Liver (tissue), 9 donors: ENCODE data around the gene PLEKHA5. TPM values are rescaled to one million over a fixed set of nuclear protein-coding genes. Genes with fewer than 3 reads are reported as not detected.

Source experiments
- DNase-seq: peaks from one replicate; pipeline ENCODE4 v3.0.0-alpha.2; 2017; ENCODE audit warnings: low spot score
- H3K27ac ChIP-seq, 2 donors: one replicate each; pipeline ENCODE4 v1.7.0; 2013; ENCODE audit warnings: inconsistent platforms in 2 of 2, low read length in 2 of 2, control low read depth in 1 of 2, low read depth in 1 of 2, mild to moderate bottlenecking in 1 of 2
- H3K27me3 ChIP-seq, 4 donors: one replicate each; pipeline versions ENCODE4 v1.6.1 to v1.7.0; 2013; ENCODE audit warnings: low read length in 3 of 4, inconsistent platforms in 1 of 4, mild to moderate bottlenecking in 1 of 4, moderate library complexity in 1 of 4; ENCODE audit not compliant: control insufficient read depth in 4 of 4, insufficient read depth in 4 of 4
- H3K36me3 ChIP-seq, 4 donors: one replicate each; pipeline versions ENCODE4 v1.6.1 to v1.7.0; 2013; ENCODE audit warnings: low read length in 3 of 4, mild to moderate bottlenecking in 3 of 4, low read depth in 1 of 4, moderate library complexity in 1 of 4; ENCODE audit not compliant: control insufficient read depth in 4 of 4, insufficient read depth in 3 of 4
- H3K4me1 ChIP-seq, 4 donors: one replicate each; pipeline versions ENCODE4 v1.6.1 to v1.7.0; 2013; ENCODE audit warnings: low read length in 3 of 4, mild to moderate bottlenecking in 3 of 4, moderate library complexity in 1 of 4; ENCODE audit not compliant: control insufficient read depth in 4 of 4, insufficient read depth in 4 of 4
- H3K4me3 ChIP-seq, 3 donors: one replicate each; pipeline versions ENCODE4 v1.6.1 to v1.7.0; 2013; ENCODE audit warnings: low read length in 3 of 3, control low read depth in 1 of 3, low read depth in 1 of 3, mild to moderate bottlenecking in 1 of 3
- H3K9ac ChIP-seq, 2 donors: one replicate each; pipeline ENCODE4 v1.7.0; 2013; ENCODE audit warnings: low read length in 2 of 2, mild to moderate bottlenecking in 2 of 2, moderate library complexity in 2 of 2, control low read depth in 1 of 2, low read depth in 1 of 2
- H3K9me3 ChIP-seq, 4 donors: one replicate each; pipeline versions ENCODE4 v1.6.1 to v1.7.0; 2013; ENCODE audit warnings: low read length in 3 of 4; ENCODE audit not compliant: control insufficient read depth in 4 of 4
- EGR1 ChIP-seq, 2 donors: IDR thresholded peaks; 2 replicates each; pipeline ENCODE4 v1.6.1; 2016 to 2018; ENCODE audit warnings: antibody characterized with exemption in 2 of 2, low read depth in 2 of 2
- FOXA2 ChIP-seq: IDR thresholded peaks from 2 replicates; pipeline ENCODE4 v1.6.1; 2016; ENCODE audit warnings: antibody characterized with exemption
- GABPA ChIP-seq, 2 donors: IDR thresholded peaks in 1 of 2; conservative IDR thresholded peaks in 1 of 2; 2 replicates each; pipeline ENCODE4 v1.6.1; 2016; ENCODE audit warnings: antibody characterized with exemption in 2 of 2, mild to moderate bottlenecking in 1 of 2, moderate library complexity in 1 of 2
- HNF4A ChIP-seq, 2 donors: conservative IDR thresholded peaks; 2 replicates each; pipeline ENCODE4 v1.6.1; 2016; ENCODE audit warnings: antibody characterized with exemption in 2 of 2, mild to moderate bottlenecking in 2 of 2
- HNF4G ChIP-seq: IDR thresholded peaks from 2 replicates; pipeline ENCODE4 v1.6.1; 2016; ENCODE audit warnings: antibody characterized with exemption
- RAD21 ChIP-seq, 2 donors: IDR thresholded peaks; 2 replicates each; pipeline ENCODE4 v1.6.1; 2016; ENCODE audit warnings: antibody characterized with exemption in 2 of 2, mild to moderate bottlenecking in 2 of 2
- TAF1 ChIP-seq: conservative IDR thresholded peaks from 2 replicates; pipeline ENCODE4 v1.6.1; 2016; ENCODE audit warnings: antibody characterized with exemption, mild to moderate bottlenecking
- WGBS: extraction: QIAGEN DNeasy Blood & Tissue Kit; methylation state at CpG from one replicate; pipeline ENCODE4 v1.1.7; 2013; 5-methylcytosine and 5-hydroxymethylcytosine counted together
- polyA plus RNA-seq, 2 donors: library from polyadenylated mRNA; stranded (reverse) in 1 of 2; unstranded in 1 of 2; fragments of 200-250 nt in 1 of 2; fragments of >200 nt in 1 of 2; fragmentation: Nextera tagmentation in 1 of 2; extraction: Ambion mirVana in 1 of 2; gene quantifications; one replicate each; pipeline versions ENCODE4 v1.2.1 to v1.2.3, GENCODE V29; 2013 to 2015
- total RNA-seq, 2 donors: library from RNA; depleted of rRNA; stranded (reverse); fragments of >200 nt; gene quantifications; one replicate each; pipeline ENCODE4 v1.2.3, GENCODE V29; 2014
- TF ChIP-seq, protein P1 (sequence below): IDR thresholded peaks from 2 replicates; pipeline ENCODE4 v1.6.1; 2016; ENCODE audit warnings: antibody characterized with exemption, mild to moderate bottlenecking
- TF ChIP-seq, protein P2 (sequence below): fragments of 150-350 bp; IDR thresholded peaks from 2 replicates; pipeline ENCODE4 v1.5.1; 2017; ENCODE audit warnings: improper control_type of control experiment, low read depth, low read length; ENCODE audit not compliant: missing input control
- TF ChIP-seq, protein P3 (sequence below): IDR thresholded peaks from 2 replicates; pipeline ENCODE4 v1.6.1; 2016; ENCODE audit warnings: antibody characterized with exemption
- TF ChIP-seq, protein P4 (sequence below): IDR thresholded peaks from 2 replicates; pipeline ENCODE4 v1.6.1; 2016; ENCODE audit warnings: antibody characterized with exemption
- donor health status: healthy.
- donor health status: healthy.
- donor health status: healthy.
- donor health status: healthy.
- donor health status: healthy.

Gene PLEKHA5
- total and polyA plus RNA-seq, 4 donors: 4.6 to 25.5 (median 16.8) TPM

DNA sequence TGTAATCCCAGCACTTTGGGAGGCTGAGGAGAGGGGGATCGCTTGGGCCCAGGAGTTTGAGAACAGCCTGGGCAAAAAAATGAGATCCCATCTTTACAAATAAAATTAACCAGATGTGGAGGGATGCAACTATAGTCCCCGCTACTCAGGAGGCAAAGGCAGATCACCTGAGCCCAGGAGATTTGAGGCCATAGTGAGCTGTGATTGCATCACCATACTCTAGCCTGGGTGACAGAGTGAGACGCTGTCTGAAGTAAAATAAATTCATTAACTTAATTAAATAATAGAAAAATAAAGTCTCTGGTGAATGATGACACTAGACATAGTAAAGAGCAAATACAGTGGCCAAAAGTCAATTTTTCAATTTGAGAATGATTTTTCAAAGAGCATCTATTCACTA is 16.1 kb upstream of the PLEKHA5 start:
- H3K27ac ChIP-seq: no peak overlapping the region
- no peaks in the 10 kb centered on the region for H3K9me3 ChIP-seq
- H3K27me3 ChIP-seq: no peaks in the 10 kb centered on the region
- DNase-seq: no peak
- no peak overlapping the region for H3K9ac ChIP-seq
- 95% methylated on average over 3 of the region's 3 CpGs for WGBS
- no peak overlapping the region for H3K4me3 ChIP-seq
- no peaks in the 10 kb centered on the region for H3K36me3 ChIP-seq
- H3K4me1 ChIP-seq: no peaks in the 10 kb centered on the region
- TF ChIP-seq, protein P1, sequence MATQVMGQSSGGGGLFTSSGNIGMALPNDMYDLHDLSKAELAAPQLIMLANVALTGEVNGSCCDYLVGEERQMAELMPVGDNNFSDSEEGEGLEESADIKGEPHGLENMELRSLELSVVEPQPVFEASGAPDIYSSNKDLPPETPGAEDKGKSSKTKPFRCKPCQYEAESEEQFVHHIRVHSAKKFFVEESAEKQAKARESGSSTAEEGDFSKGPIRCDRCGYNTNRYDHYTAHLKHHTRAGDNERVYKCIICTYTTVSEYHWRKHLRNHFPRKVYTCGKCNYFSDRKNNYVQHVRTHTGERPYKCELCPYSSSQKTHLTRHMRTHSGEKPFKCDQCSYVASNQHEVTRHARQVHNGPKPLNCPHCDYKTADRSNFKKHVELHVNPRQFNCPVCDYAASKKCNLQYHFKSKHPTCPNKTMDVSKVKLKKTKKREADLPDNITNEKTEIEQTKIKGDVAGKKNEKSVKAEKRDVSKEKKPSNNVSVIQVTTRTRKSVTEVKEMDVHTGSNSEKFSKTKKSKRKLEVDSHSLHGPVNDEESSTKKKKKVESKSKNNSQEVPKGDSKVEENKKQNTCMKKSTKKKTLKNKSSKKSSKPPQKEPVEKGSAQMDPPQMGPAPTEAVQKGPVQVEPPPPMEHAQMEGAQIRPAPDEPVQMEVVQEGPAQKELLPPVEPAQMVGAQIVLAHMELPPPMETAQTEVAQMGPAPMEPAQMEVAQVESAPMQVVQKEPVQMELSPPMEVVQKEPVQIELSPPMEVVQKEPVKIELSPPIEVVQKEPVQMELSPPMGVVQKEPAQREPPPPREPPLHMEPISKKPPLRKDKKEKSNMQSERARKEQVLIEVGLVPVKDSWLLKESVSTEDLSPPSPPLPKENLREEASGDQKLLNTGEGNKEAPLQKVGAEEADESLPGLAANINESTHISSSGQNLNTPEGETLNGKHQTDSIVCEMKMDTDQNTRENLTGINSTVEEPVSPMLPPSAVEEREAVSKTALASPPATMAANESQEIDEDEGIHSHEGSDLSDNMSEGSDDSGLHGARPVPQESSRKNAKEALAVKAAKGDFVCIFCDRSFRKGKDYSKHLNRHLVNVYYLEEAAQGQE: no peak
- TF ChIP-seq, protein P2, sequence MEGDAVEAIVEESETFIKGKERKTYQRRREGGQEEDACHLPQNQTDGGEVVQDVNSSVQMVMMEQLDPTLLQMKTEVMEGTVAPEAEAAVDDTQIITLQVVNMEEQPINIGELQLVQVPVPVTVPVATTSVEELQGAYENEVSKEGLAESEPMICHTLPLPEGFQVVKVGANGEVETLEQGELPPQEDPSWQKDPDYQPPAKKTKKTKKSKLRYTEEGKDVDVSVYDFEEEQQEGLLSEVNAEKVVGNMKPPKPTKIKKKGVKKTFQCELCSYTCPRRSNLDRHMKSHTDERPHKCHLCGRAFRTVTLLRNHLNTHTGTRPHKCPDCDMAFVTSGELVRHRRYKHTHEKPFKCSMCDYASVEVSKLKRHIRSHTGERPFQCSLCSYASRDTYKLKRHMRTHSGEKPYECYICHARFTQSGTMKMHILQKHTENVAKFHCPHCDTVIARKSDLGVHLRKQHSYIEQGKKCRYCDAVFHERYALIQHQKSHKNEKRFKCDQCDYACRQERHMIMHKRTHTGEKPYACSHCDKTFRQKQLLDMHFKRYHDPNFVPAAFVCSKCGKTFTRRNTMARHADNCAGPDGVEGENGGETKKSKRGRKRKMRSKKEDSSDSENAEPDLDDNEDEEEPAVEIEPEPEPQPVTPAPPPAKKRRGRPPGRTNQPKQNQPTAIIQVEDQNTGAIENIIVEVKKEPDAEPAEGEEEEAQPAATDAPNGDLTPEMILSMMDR: no peak

DNA sequence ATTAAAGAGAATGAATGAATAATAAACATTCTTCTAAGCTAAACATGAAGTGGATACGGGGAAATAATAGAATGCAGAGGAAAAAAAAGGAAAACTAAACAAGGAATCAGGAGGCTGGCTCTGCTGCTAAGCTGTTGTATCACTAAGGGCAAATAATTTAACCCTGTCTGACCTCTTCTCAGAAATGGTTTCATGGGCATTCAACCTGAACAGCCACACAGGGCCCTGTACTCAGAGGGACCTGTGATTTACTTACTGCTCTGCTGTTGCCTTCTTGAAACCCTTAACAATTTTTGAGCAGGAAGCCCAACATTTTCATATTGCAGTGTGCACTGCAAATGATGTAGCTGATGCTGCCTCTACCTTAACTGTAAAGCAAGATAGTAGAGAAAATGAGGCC is 14.2 kb upstream of the PLEKHA5 start:
- no peak for DNase-seq
- Histone ChIP-seq H3K4me3 (no peak overlapping the region), H3K36me3 (no peaks in the 10 kb centered on the region), H3K27me3 (no peaks in the 10 kb centered on the region), H3K4me1 (no peaks in the 10 kb centered on the region), H3K9ac (no peak overlapping the region), H3K27ac (no peak overlapping the region), H3K9me3 (no peaks in the 10 kb centered on the region)
- 94% methylated on average over 1 of the region's 1 CpG for WGBS
- TF ChIP-seq FOXA2 (no peak), HNF4G (no peak), EGR1 (IDR thresholded peaks at IDR 0.05; ENCODE audit: low read depth in 2 of 2) (no peak), TAF1 (no peak), HNF4A (conservative IDR thresholded peaks at IDR 0.05) (no peak), RAD21 (IDR thresholded peaks at IDR 0.05) (no peak), GABPA (IDR thresholded peaks at IDR 0.05 in 1 of 2, conservative IDR thresholded peaks at IDR 0.05 in 1 of 2) (no peak)
- TF ChIP-seq, protein P3, sequence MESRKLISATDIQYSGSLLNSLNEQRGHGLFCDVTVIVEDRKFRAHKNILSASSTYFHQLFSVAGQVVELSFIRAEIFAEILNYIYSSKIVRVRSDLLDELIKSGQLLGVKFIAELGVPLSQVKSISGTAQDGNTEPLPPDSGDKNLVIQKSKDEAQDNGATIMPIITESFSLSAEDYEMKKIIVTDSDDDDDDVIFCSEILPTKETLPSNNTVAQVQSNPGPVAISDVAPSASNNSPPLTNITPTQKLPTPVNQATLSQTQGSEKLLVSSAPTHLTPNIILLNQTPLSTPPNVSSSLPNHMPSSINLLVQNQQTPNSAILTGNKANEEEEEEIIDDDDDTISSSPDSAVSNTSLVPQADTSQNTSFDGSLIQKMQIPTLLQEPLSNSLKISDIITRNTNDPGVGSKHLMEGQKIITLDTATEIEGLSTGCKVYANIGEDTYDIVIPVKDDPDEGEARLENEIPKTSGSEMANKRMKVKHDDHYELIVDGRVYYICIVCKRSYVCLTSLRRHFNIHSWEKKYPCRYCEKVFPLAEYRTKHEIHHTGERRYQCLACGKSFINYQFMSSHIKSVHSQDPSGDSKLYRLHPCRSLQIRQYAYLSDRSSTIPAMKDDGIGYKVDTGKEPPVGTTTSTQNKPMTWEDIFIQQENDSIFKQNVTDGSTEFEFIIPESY: no peak
- TF ChIP-seq, protein P1: no peak
- TF ChIP-seq, protein P2: no peak
- TF ChIP-seq, protein P4, sequence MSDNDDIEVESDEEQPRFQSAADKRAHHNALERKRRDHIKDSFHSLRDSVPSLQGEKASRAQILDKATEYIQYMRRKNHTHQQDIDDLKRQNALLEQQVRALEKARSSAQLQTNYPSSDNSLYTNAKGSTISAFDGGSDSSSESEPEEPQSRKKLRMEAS: no peak
